Sigmoid colon (tissue), 4 donors: ENCODE results near the gene NTN1.
"Not testable (repeated sequence)": the region's sequence is repeated elsewhere in the genome, so short reads cannot be mapped to it uniquely, and the experiment has no call there.

Source experiments
- CTCF ChIP-seq, 4 experiments: fragments of 450-650 bp in 3 of 4; fragments of 200-600 bp in 1 of 4; IDR thresholded peaks; one replicate each; pipeline ENCODE4 v1.5.1; 2016 to 2019; ENCODE audit warnings: antibody characterized with exemption in 4 of 4, mild to moderate bottlenecking in 3 of 4, moderate library complexity in 2 of 4
- POLR2AphosphoS5 ChIP-seq, 4 donors: sonication (generic); formaldehyde crosslinking; IDR thresholded peaks; one replicate each; pipeline ENCODE4 v1.6.1; 2017; ENCODE audit warnings: antibody characterized with exemption in 4 of 4

- TF ChIP-seq CTCF, POLR2AphosphoS5 (IDR thresholded peaks at IDR 0.05): not testable (repeated sequence)
These were observed 37.1 kb upstream of the NTN1 start for GRCh38 chr17:8984225-8984624.
